K562 (cell line): ENCODE measurements around the gene STK11.

Experiments used
- AFF4 ChIP-seq: sonication (generic); formaldehyde crosslinking; IDR thresholded peaks from 2 replicates; pipeline ENCODE4 v1.8.0; 2023; ENCODE audit warnings: mild to moderate bottlenecking, missing genetic modification reagents
- KAT8 ChIP-seq: fragments of 450-650 bp; IDR thresholded peaks from 2 replicates; pipeline ENCODE4 v1.6.1; 2016; ENCODE audit warnings: low read depth, mild to moderate bottlenecking
- KLF16 ChIP-seq: IDR thresholded peaks from 2 replicates; pipeline ENCODE4 v1.6.1; 2016; ENCODE audit warnings: antibody characterized with exemption
- POLR2AphosphoS2 ChIP-seq: IDR thresholded peaks from 2 replicates; pipeline ENCODE4 v1.6.1; 2012; ENCODE audit warnings: low read length, improper control_type of control experiment
- SIN3A ChIP-seq, 2 experiments: fragments of 150-350 bp in 1 of 2; IDR thresholded peaks; 2 replicates each; pipeline ENCODE4 v1.6.1; 2011 to 2016; ENCODE audit warnings: borderline replicate concordance in 2 of 2, low read depth in 2 of 2, low read length in 2 of 2, mild to moderate bottlenecking in 2 of 2, moderate library complexity in 2 of 2; ENCODE audit not compliant: control insufficient read depth in 1 of 2
- SMARCA5 ChIP-seq: fragments of 450-650 bp; IDR thresholded peaks from 2 replicates; pipeline ENCODE4 v1.6.1; 2016
- ZNF12 ChIP-seq: sonication (generic); formaldehyde crosslinking; IDR thresholded peaks from 2 replicates; pipeline ENCODE4 v1.4.0; 2020; ENCODE audit warnings: mild to moderate bottlenecking, missing genetic modification reagents
- TF ChIP-seq, protein P1 (sequence below), 3 experiments: IDR thresholded peaks in 2 of 3; conservative IDR thresholded peaks in 1 of 3; 2 replicates each; pipeline ENCODE4 v1.5.1; 2011 to 2012; ENCODE audit warnings: low read length in 3 of 3, mild to moderate bottlenecking in 3 of 3, control low read depth in 2 of 3, improper control_type of control experiment in 1 of 3, inconsistent platforms in 1 of 3, low read depth in 1 of 3, mixed read lengths in 1 of 3, moderate library complexity in 1 of 3; ENCODE audit not compliant: insufficient read depth in 2 of 3

GRCh38 chr19:1206864-1207450 is 1.4 kb downstream of the STK11 start:
- TF ChIP-seq KLF16, result no peak
- TF ChIP-seq SIN3A (IDR thresholded peaks at IDR 0.05; ENCODE audit: borderline replicate concordance in 2 of 2, control insufficient read depth in 1 of 2, low read depth in 2 of 2, low read length in 2 of 2), result no peak
- no peak for TF ChIP-seq AFF4 (CRISPR knock-in tag)
- TF ChIP-seq ZNF12, result no peak
- TF ChIP-seq, protein P1, sequence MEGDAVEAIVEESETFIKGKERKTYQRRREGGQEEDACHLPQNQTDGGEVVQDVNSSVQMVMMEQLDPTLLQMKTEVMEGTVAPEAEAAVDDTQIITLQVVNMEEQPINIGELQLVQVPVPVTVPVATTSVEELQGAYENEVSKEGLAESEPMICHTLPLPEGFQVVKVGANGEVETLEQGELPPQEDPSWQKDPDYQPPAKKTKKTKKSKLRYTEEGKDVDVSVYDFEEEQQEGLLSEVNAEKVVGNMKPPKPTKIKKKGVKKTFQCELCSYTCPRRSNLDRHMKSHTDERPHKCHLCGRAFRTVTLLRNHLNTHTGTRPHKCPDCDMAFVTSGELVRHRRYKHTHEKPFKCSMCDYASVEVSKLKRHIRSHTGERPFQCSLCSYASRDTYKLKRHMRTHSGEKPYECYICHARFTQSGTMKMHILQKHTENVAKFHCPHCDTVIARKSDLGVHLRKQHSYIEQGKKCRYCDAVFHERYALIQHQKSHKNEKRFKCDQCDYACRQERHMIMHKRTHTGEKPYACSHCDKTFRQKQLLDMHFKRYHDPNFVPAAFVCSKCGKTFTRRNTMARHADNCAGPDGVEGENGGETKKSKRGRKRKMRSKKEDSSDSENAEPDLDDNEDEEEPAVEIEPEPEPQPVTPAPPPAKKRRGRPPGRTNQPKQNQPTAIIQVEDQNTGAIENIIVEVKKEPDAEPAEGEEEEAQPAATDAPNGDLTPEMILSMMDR (IDR thresholded peaks at IDR 0.05 in 2 of 3, conservative IDR thresholded peaks at IDR 0.05 in 1 of 3; ENCODE audit: insufficient read depth in 2 of 3, low read depth in 1 of 3, low read length in 3 of 3), result no peak
- TF ChIP-seq KAT8, result no peak
- TF ChIP-seq POLR2AphosphoS2, result no peak
- no peak for TF ChIP-seq SMARCA5
